ENCODE measurements around the gene HAPLN2. TPM values are rescaled to one million over a fixed set of nuclear protein-coding genes. Genes with fewer than 3 reads are reported as not detected.
"Not testable (repeated sequence)": the region's sequence is repeated elsewhere in the genome, so short reads cannot be mapped to it uniquely, and the experiment has no call there.

HAPLN2 gene
- total RNA-seq, 2 experiments from 2014 or later, result not detected

DNA sequence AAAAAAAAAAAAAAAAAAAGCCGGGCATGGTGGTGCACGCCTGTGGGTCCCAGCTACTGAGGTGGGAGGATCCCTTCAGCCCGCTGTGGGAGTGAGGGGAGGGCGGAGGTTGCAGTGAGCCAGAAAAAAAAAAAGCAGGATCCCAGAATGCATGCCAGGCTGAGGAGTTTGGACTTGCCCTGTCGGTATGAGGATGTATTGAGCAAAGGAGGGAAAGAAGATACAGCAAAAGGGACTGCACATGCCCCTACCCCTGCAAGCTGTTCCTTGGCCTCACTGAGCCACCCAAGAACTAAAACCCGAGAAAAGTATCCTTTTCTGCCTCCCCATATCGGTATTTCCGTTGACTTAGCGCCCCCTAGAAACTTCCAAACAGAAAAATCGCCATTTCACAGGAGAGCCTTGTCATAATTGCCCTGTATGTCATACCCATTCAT, 16.6 kb upstream of the HAPLN2 start:
- no peak for DNase-seq
- CTCF ChIA-PET, result interaction anchor here (0.7 to 1.5 kb wide), 3 partner anchors 122 to 168 kb away, joined by 3 to 6 read pairs (median 3); no protein-coding TSS in a partner anchor
- H3K4me1 Mint-ChIP-seq, result peaks cover 35% of the 10 kb centered on the region
- peaks cover 2% of the 10 kb centered on the region for H3K27me3 Mint-ChIP-seq
- H3K36me3 Mint-ChIP-seq (ENCODE audit: low read depth), result peaks cover 16% of the 10 kb centered on the region
- no peaks in the 10 kb centered on the region for H3K9me3 Mint-ChIP-seq
- no peak overlapping the region for H3K4me3 Mint-ChIP-seq
- no peak overlapping the region for H3K27ac Mint-ChIP-seq
- POLR2A ChIA-PET, result interaction anchor here (0.9 kb wide), 1 partner anchor 10 kb away, joined by 4 read pairs; no protein-coding TSS in a partner anchor

DNA sequence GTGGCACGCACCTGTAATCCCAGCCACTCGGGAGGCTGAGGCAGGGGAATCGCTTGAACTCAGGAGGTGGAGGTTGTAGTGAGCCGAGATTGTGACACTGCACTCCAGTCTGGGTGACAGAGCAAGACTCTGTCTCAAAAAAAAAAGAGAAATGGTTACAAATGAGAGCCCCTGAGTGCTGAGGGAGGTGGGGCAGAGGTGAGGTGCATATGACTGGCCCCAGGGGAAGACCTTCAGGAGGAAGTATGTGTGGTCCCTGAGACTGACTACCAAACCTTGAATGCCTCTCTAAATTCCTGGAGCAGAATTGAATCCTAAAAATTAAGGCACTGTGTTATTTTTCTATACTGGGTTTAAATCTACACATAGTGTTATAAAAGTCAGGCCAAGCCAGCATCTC, 11.9 kb upstream of the HAPLN2 start:
- not testable (repeated sequence) for H3K27ac Mint-ChIP-seq; DNase-seq; H3K27me3 Mint-ChIP-seq; H3K9me3 Mint-ChIP-seq; H3K4me3 Mint-ChIP-seq; H3K36me3 Mint-ChIP-seq (ENCODE audit: low read depth)
- ChIA-PET POLR2A (interaction anchor here (0.7 kb wide), 1 partner anchor 16 kb away, joined by 3 read pairs; no protein-coding TSS in a partner anchor), CTCF (interaction anchor here (0.6 to 2.1 kb wide), 11 partner anchors 16 to 222 kb away, joined by 4 to 18 read pairs (median 6); partner anchors contain the start of gene NAXE)
- H3K4me1 Mint-ChIP-seq, result peaks cover 10% of the 10 kb centered on the region

DNA sequence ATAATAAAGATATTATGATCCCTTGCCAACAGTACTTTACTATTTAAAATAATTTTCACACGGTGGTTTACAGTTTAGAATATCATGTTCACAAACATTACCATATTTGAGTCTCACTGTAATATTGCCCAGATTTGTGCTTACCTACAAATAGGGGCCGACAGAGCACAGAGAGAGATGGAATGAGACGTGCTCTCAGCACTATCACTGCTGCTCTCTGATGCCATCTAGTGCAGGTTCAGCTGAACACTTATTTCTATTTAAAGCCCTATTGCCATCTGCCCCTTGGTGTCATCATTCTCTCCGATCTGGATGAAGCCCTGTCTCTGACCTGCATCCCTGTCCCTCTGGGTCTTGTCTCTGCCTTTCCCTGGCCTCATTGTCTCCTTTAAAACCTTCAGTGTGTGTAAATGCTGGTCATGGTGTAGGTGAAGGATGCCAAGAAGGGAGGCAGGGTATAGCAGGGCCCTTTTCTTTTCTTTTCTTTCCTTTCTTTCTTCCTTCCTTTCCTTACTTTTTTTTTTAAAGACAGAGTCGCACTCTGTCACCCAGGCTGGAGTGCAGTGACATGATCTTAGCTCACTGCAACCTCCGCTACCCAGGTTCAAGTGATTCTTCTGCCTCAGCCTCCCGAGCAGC, 11.1 kb upstream of the HAPLN2 start:
- peak; percentile 67 for DNase-seq
- H3K4me1 Mint-ChIP-seq, result peaks cover 5% of the 10 kb centered on the region
- peaks cover 14% of the 10 kb centered on the region for H3K27me3 Mint-ChIP-seq
- H3K36me3 Mint-ChIP-seq (ENCODE audit: low read depth), result no peaks in the 10 kb centered on the region
- no peak overlapping the region for H3K27ac Mint-ChIP-seq
- POLR2A ChIA-PET, result interaction anchor here (0.7 to 1.4 kb wide), 3 partner anchors 8 to 17 kb away, joined by 3 to 6 read pairs (median 3); no protein-coding TSS in a partner anchor
- H3K4me3 Mint-ChIP-seq, result no peak overlapping the region
- CTCF ChIA-PET, result interaction anchor here (0.6 to 2.1 kb wide), 25 partner anchors 7 to 223 kb away, joined by 3 to 18 read pairs (median 4); partner anchors contain the start of genes GPATCH4 and NAXE
- H3K9me3 Mint-ChIP-seq, result no peaks in the 10 kb centered on the region

DNA sequence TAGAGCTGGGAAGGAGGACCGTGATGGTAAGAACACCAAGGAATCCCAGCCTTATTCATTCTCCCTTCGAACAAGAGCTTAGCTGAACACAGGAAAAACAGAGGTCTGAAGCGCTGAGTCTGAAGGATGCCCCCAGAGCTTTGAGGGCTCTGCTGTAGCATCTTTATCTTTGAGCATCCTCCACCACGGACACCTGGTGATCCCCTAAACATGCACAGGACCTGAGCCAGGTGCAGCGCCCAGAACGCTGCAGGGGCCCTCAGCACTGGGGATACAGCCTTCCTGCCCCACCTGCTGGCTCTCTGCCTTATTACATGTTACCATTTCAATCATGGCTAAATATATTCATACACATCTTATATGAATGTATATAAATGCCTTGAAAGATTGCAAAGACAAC, 10.2 kb upstream of the HAPLN2 start:
- no peaks in the 10 kb centered on the region for H3K9me3 Mint-ChIP-seq
- ChIA-PET POLR2A (interaction anchor here (1.1 to 1.4 kb wide), 2 partner anchors 9 to 15 kb away, joined by 3 to 6 read pairs; no protein-coding TSS in a partner anchor), CTCF (interaction anchor here (0.7 to 2.1 kb wide), 22 partner anchors 8 to 223 kb away, joined by 3 to 18 read pairs (median 4); partner anchors contain the start of genes GPATCH4 and NAXE)
- H3K4me3 Mint-ChIP-seq, result no peak overlapping the region
- peaks cover 5% of the 10 kb centered on the region for H3K4me1 Mint-ChIP-seq
- no peak overlapping the region for H3K27ac Mint-ChIP-seq
- DNase-seq, result peak; percentile 63
- no peaks in the 10 kb centered on the region for H3K36me3 Mint-ChIP-seq (ENCODE audit: low read depth)
- peaks cover 16% of the 10 kb centered on the region for H3K27me3 Mint-ChIP-seq

- H3K9me3 Mint-ChIP-seq; H3K4me1 Mint-ChIP-seq; H3K4me3 Mint-ChIP-seq; DNase-seq; POLR2A ChIA-PET; H3K36me3 Mint-ChIP-seq (ENCODE audit: low read depth); H3K27ac Mint-ChIP-seq: not testable (repeated sequence)
- CTCF ChIA-PET, result interaction anchor here (0.6 to 1.2 kb wide), 4 partner anchors 10 to 224 kb away, joined by 3 to 8 read pairs (median 4); no protein-coding TSS in a partner anchor
- peaks cover 24% of the 10 kb centered on the region for H3K27me3 Mint-ChIP-seq
Measured at GRCh38 chr1:156610072-156610471, 9.1 kb upstream of the HAPLN2 start.

GRCh38 chr1:156612666-156613065, 6.5 kb upstream of the HAPLN2 start:
- no peaks in the 10 kb centered on the region for H3K36me3 Mint-ChIP-seq (ENCODE audit: low read depth)
- no peak overlapping the region for H3K4me3 Mint-ChIP-seq
- ChIA-PET POLR2A (interaction anchor here (0.7 to 1.2 kb wide), 4 partner anchors 9 to 298 kb away, joined by 3 to 4 read pairs (median 4); partner anchors contain the start of gene NAXE), CTCF (interaction anchor here (0.6 to 5.6 kb wide), 8 partner anchors 8 to 286 kb away, joined by 3 to 47 read pairs (median 5); no protein-coding TSS in a partner anchor)
- peaks cover 38% of the 10 kb centered on the region for H3K27me3 Mint-ChIP-seq
- no peak for DNase-seq
- no peak overlapping the region for H3K27ac Mint-ChIP-seq
- H3K4me1 Mint-ChIP-seq, result peaks cover 5% of the 10 kb centered on the region
- no peaks in the 10 kb centered on the region for H3K9me3 Mint-ChIP-seq

DNA sequence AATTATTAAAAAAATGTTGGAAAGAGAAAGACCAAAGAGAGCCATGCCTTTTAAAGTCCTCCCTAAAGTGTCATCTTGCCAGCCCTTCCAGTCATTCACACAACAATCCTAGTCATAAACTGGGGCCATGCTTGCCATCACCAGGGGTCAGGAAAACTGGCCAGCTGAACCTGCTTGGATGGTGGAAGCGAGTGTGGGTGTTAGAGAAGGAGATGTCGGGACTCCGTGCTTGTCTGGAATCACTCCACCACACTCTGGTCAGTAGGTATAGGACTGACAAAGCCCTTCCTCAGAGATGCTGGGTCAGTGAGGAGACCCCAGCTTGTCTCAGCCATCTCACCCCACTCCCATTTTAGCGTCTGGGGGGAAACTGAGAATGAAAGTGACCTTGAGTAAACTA, 3.3 kb upstream of the HAPLN2 start:
- POLR2A ChIA-PET, result no interaction called here
- Mint-ChIP-seq H3K36me3 (ENCODE audit: low read depth) (no peaks in the 10 kb centered on the region), H3K9me3 (no peaks in the 10 kb centered on the region), H3K27ac (no peak overlapping the region), H3K27me3 (peaks cover 62% of the 10 kb centered on the region), H3K4me3 (no peak overlapping the region), H3K4me1 (peaks cover 2% of the 10 kb centered on the region)
- CTCF ChIA-PET, result interaction anchor here (0.8 to 5.6 kb wide), 2 partner anchors 10 to 62 kb away, joined by 4 to 47 read pairs; no protein-coding TSS in a partner anchor
- DNase-seq, result no peak

DNA sequence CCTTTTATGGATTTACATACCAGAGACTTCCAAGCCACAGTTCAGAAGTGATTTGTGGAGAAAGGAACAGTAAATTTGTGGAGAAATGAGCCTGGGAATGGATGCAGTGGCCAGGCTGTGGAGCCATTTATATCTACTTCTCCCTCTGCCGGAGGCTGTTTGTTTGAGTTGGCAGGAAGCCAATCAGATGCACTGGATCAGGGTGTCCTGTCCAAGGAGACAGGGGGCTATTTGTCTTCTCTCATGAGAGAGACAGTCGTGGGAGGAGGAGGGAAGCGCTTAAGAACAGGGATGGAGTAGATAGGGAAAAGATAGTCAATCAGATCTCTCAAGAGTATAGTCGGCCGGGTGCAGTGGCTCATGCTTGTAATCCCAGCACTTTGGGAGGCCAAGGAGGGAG, 2.8 kb upstream of the HAPLN2 start:
- Mint-ChIP-seq H3K27me3 (peaks cover 66% of the 10 kb centered on the region), H3K9me3 (no peaks in the 10 kb centered on the region), H3K4me1 (peaks cover 2% of the 10 kb centered on the region), H3K27ac (no peak overlapping the region), H3K4me3 (no peak overlapping the region), H3K36me3 (ENCODE audit: low read depth) (no peaks in the 10 kb centered on the region)
- DNase-seq, result no peak
- CTCF ChIA-PET, result interaction anchor here (1.2 to 1.7 kb wide), 2 partner anchors 11 to 27 kb away, joined by 3 to 13 read pairs; no protein-coding TSS in a partner anchor
- POLR2A ChIA-PET, result no interaction called here

DNA sequence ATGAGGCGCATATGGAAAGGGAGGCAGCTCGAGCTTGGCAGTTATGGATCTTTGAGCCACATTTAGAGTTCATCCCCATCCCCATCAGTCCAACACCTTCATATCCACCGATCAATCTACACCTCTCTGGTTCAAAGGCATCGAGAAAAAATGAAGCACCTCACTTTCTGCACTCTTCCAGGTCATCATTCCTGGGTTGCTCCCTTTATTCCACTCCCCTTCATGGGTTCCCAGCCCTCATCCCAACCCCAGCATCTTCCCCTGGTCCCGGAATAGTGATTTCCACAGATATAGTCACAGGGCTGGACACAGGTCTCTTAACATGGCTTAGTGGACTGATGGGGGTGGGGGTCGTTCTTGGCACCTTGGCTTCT, 354 bp downstream of the HAPLN2 start:
- CTCF ChIA-PET, result interaction anchor here (0.6 to 13.8 kb wide), 6 partner anchors 15 to 240 kb away, joined by 3 to 275 read pairs (median 3); no protein-coding TSS in a partner anchor
- Mint-ChIP-seq H3K27me3 (peaks cover 72% of the 10 kb centered on the region), H3K27ac (no peak overlapping the region), H3K4me1 (peaks cover 4% of the 10 kb centered on the region), H3K4me3 (no peak overlapping the region), H3K36me3 (ENCODE audit: low read depth) (no peaks in the 10 kb centered on the region), H3K9me3 (no peaks in the 10 kb centered on the region)
- POLR2A ChIA-PET, result no interaction called here
- DNase-seq, result no peak

- H3K4me3 Mint-ChIP-seq, result no peak overlapping the region
- ChIA-PET POLR2A (interaction anchor here (0.7 kb wide), 1 partner anchor 29 kb away, joined by 3 read pairs; no protein-coding TSS in a partner anchor), CTCF (interaction anchor here (1.2 to 13.8 kb wide), 6 partner anchors 9 to 269 kb away, joined by 3 to 275 read pairs (median 38); partner anchors contain the start of genes BCAN and NES)
- no peak overlapping the region for H3K27ac Mint-ChIP-seq
- no peaks in the 10 kb centered on the region for H3K36me3 Mint-ChIP-seq (ENCODE audit: low read depth)
- peaks cover 69% of the 10 kb centered on the region for H3K27me3 Mint-ChIP-seq
- no peak for DNase-seq
- no peaks in the 10 kb centered on the region for H3K9me3 Mint-ChIP-seq
- H3K4me1 Mint-ChIP-seq, result peaks cover 14% of the 10 kb centered on the region
Measured at GRCh38 chr1:156622581-156623297, 3.5 kb downstream of the HAPLN2 start.

GRCh38 chr1:156623946-156624813, 5.0 kb downstream of the HAPLN2 start:
- peak; percentile 42 for DNase-seq
- peaks cover 68% of the 10 kb centered on the region for H3K27me3 Mint-ChIP-seq
- H3K9me3 Mint-ChIP-seq, result no peaks in the 10 kb centered on the region
- no peak overlapping the region for H3K27ac Mint-ChIP-seq
- H3K4me1 Mint-ChIP-seq, result peaks cover 14% of the 10 kb centered on the region
- no peaks in the 10 kb centered on the region for H3K36me3 Mint-ChIP-seq (ENCODE audit: low read depth)
- H3K4me3 Mint-ChIP-seq, result no peak overlapping the region
- ChIA-PET CTCF (interaction anchor here (0.6 to 13.8 kb wide), 30 partner anchors 10 to 345 kb away, joined by 3 to 275 read pairs (median 4); partner anchors contain the start of genes BCAN, ISG20L2, METTL25B and NAXE), POLR2A (interaction anchor here (1.0 to 1.2 kb wide), 2 partner anchors 22 to 37 kb away, joined by 3 read pairs; no protein-coding TSS in a partner anchor)
